ENCODE measurements around the gene PIGO. TPM values are rescaled to one million over a fixed set of nuclear protein-coding genes. Genes with fewer than 3 reads are reported as not detected.

Gene PIGO
- polyA plus RNA-seq, 1 donor = 25.5 TPM

DNA sequence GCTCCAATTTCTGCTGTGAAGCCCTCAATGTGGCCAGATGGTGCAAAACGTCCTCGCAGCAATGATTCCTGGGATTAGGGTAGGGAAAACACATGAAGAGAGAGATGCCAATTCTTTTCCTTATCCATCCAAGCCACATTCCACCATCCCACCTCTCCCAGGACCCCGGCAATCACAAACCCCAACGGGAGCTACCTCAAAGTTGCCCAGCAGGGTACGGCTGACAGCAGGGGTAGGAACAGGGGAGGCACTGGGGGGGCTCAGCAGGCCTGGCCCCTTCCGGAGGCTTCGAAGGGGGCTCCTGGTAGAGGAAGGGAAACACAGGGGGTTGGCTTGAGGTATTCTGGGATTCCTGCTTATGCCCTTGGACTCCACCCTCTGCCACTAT lies 9.9 kb upstream of the PIGO start:
- Histone ChIP-seq H3K4me3 (ENCODE audit: low read length) (no peak overlapping the region), H3K27ac (ENCODE audit: low read length) (no peak overlapping the region), H3K27me3 (ENCODE audit: control insufficient read depth, insufficient read depth, low read length) (no peaks in the 10 kb centered on the region), H3K4me1 (ENCODE audit: control insufficient read depth, insufficient read depth, low read length) (peaks cover 23% of the 10 kb centered on the region), H3K9me3 (ENCODE audit: control insufficient read depth, low read depth, low read length) (no peaks in the 10 kb centered on the region), H3K36me3 (ENCODE audit: control insufficient read depth, insufficient read depth, low read length) (peaks cover 44% of the 10 kb centered on the region)
- no CpG with 5 or more reads among the region's 7 CpGs for WGBS (ENCODE audit: insufficient coverage, low lambda C conversion rate)
- no peak for DNase-seq

DNA sequence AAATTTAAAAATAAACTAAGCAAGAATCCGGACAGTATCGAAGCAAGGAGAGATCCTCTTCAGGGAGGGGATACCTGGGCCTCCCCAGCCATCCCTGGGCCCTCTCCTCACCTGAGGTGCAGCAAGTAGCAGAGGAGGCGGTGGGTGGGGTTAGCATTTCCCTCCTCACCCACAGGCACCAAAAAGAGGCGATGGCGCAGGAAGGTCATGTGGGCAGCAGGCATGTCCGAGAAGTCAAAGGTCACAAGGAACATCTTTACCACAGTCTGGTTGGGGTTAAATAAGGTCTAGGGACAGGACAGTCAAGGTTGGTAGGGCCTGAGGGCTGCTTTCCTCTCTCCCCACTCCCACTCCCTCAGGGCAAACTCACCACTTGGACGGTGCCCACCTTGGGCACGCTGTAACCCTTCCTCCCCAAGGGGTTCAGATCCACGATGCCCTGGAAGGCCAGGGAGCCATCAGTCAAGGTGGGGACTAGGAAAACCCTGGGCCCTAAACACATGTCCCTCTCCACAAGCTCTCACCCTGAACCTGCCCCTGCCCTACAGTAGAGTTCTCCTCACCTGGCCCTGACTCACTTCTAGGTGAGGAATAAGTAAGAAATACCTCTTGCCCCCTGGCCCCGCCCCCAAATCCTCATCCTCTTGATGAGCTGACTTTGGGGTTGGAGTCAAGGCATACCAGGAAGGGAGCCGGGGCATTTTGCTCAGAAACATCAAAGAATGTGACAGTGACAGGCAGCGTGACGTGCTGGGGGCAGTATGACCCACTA lies 9.4 kb upstream of the PIGO start:
- H3K27ac ChIP-seq (ENCODE audit: low read length) = no peak overlapping the region
- no peak for DNase-seq
- H3K27me3 ChIP-seq (ENCODE audit: control insufficient read depth, insufficient read depth, low read length) = no peaks in the 10 kb centered on the region
- WGBS (ENCODE audit: insufficient coverage, low lambda C conversion rate) = 100% methylated on average over 1 of the region's 13 CpGs
- peaks cover 23% of the 10 kb centered on the region for H3K4me1 ChIP-seq (ENCODE audit: control insufficient read depth, insufficient read depth, low read length)
- H3K4me3 ChIP-seq (ENCODE audit: low read length) = no peak overlapping the region
- no peaks in the 10 kb centered on the region for H3K9me3 ChIP-seq (ENCODE audit: control insufficient read depth, low read depth, low read length)
- peaks cover 50% of the 10 kb centered on the region for H3K36me3 ChIP-seq (ENCODE audit: control insufficient read depth, insufficient read depth, low read length)

DNA sequence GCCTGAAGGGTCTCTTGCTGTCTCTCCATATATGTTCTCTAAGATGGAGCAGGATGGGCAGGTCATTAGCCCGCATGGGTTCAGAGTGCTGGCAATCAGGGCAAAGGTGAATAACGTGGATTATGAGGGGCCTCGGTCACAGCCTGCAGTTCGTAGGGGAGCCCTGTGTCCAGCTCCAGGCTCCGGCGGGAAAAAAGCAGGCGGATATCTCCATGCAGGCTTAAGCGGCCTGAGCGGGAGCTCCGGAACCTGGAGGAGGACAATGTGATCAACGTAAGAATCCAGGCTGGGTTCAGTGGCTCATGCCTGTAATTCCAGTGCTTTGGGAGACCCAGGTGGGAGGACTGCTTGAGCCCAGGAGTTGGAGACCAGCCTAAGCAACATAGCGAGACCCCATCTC lies 8.7 kb upstream of the PIGO start:
- Histone ChIP-seq H3K4me3 (ENCODE audit: low read length) (no peak overlapping the region), H3K36me3 (ENCODE audit: control insufficient read depth, insufficient read depth, low read length) (peaks cover 56% of the 10 kb centered on the region), H3K4me1 (ENCODE audit: control insufficient read depth, insufficient read depth, low read length) (peaks cover 17% of the 10 kb centered on the region), H3K27me3 (ENCODE audit: control insufficient read depth, insufficient read depth, low read length) (no peaks in the 10 kb centered on the region), H3K9me3 (ENCODE audit: control insufficient read depth, low read depth, low read length) (no peaks in the 10 kb centered on the region), H3K27ac (ENCODE audit: low read length) (no peak overlapping the region)
- no peak for DNase-seq
- no CpG with 5 or more reads among the region's 12 CpGs for WGBS (ENCODE audit: insufficient coverage, low lambda C conversion rate)

DNA sequence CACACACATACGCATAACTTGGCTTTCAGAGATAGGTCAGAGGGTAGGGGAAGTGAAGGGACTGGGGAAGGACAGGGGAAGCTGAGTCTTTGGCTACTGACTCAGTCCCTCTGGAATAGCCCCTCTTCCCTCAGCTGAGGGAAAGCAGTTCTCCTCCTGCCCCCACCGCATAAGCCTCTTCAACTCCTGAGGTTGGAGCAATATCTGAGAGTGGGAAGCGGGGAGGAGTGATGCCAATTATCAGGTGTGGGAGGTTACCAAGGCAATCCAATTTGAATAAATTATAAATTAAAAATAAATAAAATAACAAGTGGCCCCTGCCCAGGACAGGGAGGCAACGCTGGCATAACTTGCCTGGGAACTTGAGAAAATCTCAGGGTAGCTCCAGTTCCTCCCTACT lies 8.2 kb upstream of the PIGO start:
- Histone ChIP-seq H3K9me3 (ENCODE audit: control insufficient read depth, low read depth, low read length) (no peaks in the 10 kb centered on the region), H3K27ac (ENCODE audit: low read length) (no peak overlapping the region), H3K27me3 (ENCODE audit: control insufficient read depth, insufficient read depth, low read length) (no peaks in the 10 kb centered on the region), H3K4me1 (ENCODE audit: control insufficient read depth, insufficient read depth, low read length) (peaks cover 17% of the 10 kb centered on the region), H3K36me3 (ENCODE audit: control insufficient read depth, insufficient read depth, low read length) (peaks cover 60% of the 10 kb centered on the region), H3K4me3 (ENCODE audit: low read length) (no peak overlapping the region)
- DNase-seq = no peak
- no CpG with 5 or more reads among the region's 4 CpGs for WGBS (ENCODE audit: insufficient coverage, low lambda C conversion rate)

DNA sequence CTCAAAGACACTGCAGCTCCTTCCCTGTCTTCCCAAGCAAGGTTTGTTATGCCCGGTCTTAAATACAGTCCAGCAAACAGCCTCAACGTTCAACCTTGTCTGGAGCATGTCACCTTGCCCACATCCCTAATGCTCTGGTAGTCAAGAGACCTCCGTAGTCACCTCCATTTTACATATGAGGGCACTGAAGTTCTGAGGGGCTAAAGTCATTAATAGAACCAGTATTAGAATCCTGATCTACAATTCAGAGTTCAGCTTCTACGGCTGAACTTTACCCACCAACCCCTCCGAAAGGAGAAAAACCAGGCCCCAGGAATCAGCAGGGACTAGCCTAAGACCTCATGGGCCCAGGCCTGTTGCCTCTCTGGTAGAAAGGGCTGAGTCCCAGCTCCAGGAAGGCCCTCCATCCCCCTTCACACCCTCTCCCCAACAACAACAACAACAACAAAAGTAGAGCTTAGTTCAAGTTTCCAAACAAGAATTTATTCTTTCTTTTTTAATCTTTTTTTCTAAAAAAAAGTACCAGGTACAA lies 7.3 kb upstream of the PIGO start:
- peak overlapping the region; percentile 61 for H3K27ac ChIP-seq (ENCODE audit: low read length)
- peaks cover 17% of the 10 kb centered on the region for H3K4me1 ChIP-seq (ENCODE audit: control insufficient read depth, insufficient read depth, low read length)
- no CpG with 5 or more reads among the region's 5 CpGs for WGBS (ENCODE audit: insufficient coverage, low lambda C conversion rate)
- H3K9me3 ChIP-seq (ENCODE audit: control insufficient read depth, low read depth, low read length) = no peaks in the 10 kb centered on the region
- DNase-seq = no peak
- H3K27me3 ChIP-seq (ENCODE audit: control insufficient read depth, insufficient read depth, low read length) = no peaks in the 10 kb centered on the region
- peak overlapping the region; percentile 93 for H3K4me3 ChIP-seq (ENCODE audit: low read length)
- peaks cover 60% of the 10 kb centered on the region for H3K36me3 ChIP-seq (ENCODE audit: control insufficient read depth, insufficient read depth, low read length)

DNA sequence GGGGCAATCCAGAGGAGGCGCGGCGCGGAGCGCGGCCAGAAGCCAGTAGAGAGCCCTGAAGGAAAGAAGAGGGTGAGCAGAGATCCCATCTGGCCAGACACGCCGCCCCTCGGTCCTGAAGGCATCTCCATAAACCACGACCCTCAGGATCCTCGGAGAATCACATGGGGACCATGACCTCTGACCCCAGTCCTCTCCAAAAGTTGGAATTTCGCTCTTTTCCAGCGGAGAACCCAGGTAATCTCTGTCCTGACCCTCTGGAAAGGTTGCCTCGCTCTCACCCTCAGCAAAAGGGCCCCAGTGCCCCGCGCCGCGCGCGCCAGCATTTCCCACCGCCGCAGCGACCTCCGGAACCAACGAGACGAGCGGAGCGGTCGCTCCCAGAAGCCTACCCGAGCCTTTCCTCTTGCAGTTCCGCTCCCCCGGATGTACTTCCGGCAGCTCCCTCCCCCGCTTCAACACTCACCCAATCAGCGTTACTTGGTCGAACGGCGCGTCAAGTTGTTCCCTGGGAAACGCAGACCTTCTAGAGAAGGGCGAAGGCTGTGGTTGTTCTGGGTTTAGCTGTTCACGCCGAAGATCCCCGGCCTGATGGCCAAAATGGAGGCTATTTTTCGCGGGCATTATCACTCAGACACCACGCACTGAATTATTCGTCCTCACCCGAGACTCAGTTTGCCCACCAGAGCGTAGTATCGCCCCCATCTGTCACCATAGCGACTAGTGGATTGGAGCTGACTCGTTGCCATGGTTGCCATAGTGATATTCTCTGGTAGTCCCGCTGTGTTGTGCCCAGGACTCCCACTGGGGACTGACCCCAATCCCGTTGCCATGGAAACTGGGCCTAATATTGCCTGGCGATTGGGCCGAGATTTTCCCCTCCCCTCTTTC lies 6.6 kb upstream of the PIGO start, which contains the start of gene STOML2:
Gene STOML2, minus strand, starts transcription at position 363 of the 891 bp plus-strand sequence. Its CDS starts 37 bp downstream, at position 326.
- no peaks in the 10 kb centered on the region for H3K9me3 ChIP-seq (ENCODE audit: control insufficient read depth, low read depth, low read length)
- H3K27me3 ChIP-seq (ENCODE audit: control insufficient read depth, insufficient read depth, low read length) = no peaks in the 10 kb centered on the region
- peak within 1 kb of the TSS; percentile 93 for H3K4me3 ChIP-seq (ENCODE audit: low read length)
- H3K27ac ChIP-seq (ENCODE audit: low read length) = peak within 1 kb of the TSS; percentile 68
- H3K4me1 ChIP-seq (ENCODE audit: control insufficient read depth, insufficient read depth, low read length) = peaks cover 17% of the 10 kb centered on the region
- H3K36me3 ChIP-seq (ENCODE audit: control insufficient read depth, insufficient read depth, low read length) = peaks cover 56% of the 10 kb centered on the region
- peak; percentile 95 for DNase-seq
- 0% methylated on average over 3 of the region's 57 CpGs for WGBS (ENCODE audit: insufficient coverage, low lambda C conversion rate)

DNA sequence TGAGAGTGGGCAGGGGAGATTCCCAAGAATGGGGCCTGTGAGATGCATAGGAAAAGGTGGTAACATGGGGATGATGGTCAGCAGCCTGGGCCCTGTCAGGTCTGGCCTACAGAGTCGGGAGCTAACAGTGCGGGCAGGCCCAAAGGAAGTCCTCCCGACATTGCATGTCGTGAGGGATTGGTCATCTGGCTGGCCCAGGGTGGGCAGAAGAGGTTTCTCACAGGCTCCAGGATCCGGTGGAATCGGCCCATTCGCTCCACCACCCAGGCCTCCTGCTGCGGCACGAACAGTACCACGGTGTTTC lies 6.0 kb upstream of the PIGO start:
- Histone ChIP-seq H3K4me3 (ENCODE audit: low read length) (peak overlapping the region; percentile 93), H3K4me1 (ENCODE audit: control insufficient read depth, insufficient read depth, low read length) (peaks cover 17% of the 10 kb centered on the region), H3K27me3 (ENCODE audit: control insufficient read depth, insufficient read depth, low read length) (no peaks in the 10 kb centered on the region), H3K9me3 (ENCODE audit: control insufficient read depth, low read depth, low read length) (no peaks in the 10 kb centered on the region), H3K27ac (ENCODE audit: low read length) (peak overlapping the region; percentile 68), H3K36me3 (ENCODE audit: control insufficient read depth, insufficient read depth, low read length) (peaks cover 50% of the 10 kb centered on the region)
- DNase-seq = no peak
- WGBS (ENCODE audit: insufficient coverage, low lambda C conversion rate) = no CpG with 5 or more reads among the region's 10 CpGs

DNA sequence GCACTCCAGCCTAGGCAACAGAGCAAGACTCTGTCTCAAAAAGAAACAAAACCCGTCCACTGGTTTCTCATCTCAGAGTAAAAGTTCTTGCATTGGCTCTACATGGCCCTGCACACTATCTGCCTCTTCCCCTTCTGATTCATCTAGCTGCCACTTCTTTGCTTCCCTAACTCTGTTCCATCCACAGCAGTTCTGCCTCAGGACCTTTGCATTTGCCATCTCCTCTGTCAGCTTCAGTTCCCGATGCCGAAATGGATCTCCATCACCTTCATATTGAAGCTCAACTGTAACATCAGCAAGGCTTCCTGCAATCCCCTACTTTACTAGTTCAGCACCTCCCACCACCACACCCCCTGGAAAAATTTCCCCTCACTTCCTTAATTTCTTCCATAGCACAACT lies 1.2 kb upstream of the PIGO start:
- Histone ChIP-seq H3K4me1 (ENCODE audit: control insufficient read depth, insufficient read depth, low read length) (peaks cover 12% of the 10 kb centered on the region), H3K27me3 (ENCODE audit: control insufficient read depth, insufficient read depth, low read length) (no peaks in the 10 kb centered on the region), H3K9me3 (ENCODE audit: control insufficient read depth, low read depth, low read length) (no peaks in the 10 kb centered on the region), H3K36me3 (ENCODE audit: control insufficient read depth, insufficient read depth, low read length) (peaks cover 34% of the 10 kb centered on the region), H3K27ac (ENCODE audit: low read length) (no peak overlapping the region), H3K4me3 (ENCODE audit: low read length) (no peak overlapping the region)
- WGBS (ENCODE audit: insufficient coverage, low lambda C conversion rate) = no CpG with 5 or more reads among the region's 3 CpGs
- DNase-seq = no peak

DNA sequence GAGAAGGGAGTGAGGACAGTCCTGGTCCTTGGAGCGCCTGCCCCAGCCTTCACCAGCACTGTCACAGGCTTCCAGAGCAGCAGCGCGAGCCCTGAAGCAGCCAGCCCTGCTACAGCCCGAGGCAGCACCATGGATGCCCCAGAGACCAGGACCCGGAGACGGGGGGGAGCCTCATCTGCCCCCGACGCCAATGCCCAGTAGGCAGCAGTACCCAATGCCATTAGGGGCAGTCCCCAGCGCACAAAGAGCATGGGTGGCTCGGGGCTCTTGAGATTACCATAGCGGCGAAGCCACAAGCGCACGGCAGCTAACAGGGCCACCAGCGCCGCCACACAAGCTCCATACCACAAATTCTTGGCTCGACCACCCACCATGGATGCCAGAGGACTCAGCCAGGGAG lies 4.9 kb downstream of the PIGO start:
- H3K36me3 ChIP-seq (ENCODE audit: control insufficient read depth, insufficient read depth, low read length) = peaks cover 67% of the 10 kb centered on the region
- H3K4me1 ChIP-seq (ENCODE audit: control insufficient read depth, insufficient read depth, low read length) = no peaks in the 10 kb centered on the region
- no peaks in the 10 kb centered on the region for H3K27me3 ChIP-seq (ENCODE audit: control insufficient read depth, insufficient read depth, low read length)
- H3K4me3 ChIP-seq (ENCODE audit: low read length) = no peak overlapping the region
- no CpG with 5 or more reads among the region's 17 CpGs for WGBS (ENCODE audit: insufficient coverage, low lambda C conversion rate)
- no peak for DNase-seq
- no peaks in the 10 kb centered on the region for H3K9me3 ChIP-seq (ENCODE audit: control insufficient read depth, low read depth, low read length)
- H3K27ac ChIP-seq (ENCODE audit: low read length) = no peak overlapping the region

DNA sequence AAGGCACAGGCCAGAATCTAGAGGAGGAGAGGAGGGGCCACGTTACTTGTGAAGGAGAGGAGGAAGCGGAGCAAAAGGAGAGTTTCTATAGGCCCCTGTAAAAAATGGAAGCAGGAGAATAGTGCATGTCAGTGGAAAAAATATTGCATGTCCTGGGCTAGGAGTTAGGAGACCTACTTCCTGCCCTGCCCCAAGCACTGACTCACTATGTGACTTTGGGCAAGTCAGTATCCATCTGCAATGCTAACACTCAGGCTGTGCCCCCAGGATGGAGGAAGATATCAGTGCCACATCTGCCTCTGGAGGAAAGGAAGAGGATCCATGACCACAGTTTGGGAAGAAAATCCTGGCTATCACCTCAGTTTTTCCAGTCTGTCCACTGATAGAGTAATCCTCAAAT lies 7.0 kb downstream of the PIGO start:
- Histone ChIP-seq H3K27me3 (ENCODE audit: control insufficient read depth, insufficient read depth, low read length) (no peaks in the 10 kb centered on the region), H3K4me3 (ENCODE audit: low read length) (no peak overlapping the region), H3K36me3 (ENCODE audit: control insufficient read depth, insufficient read depth, low read length) (peaks cover 67% of the 10 kb centered on the region), H3K27ac (ENCODE audit: low read length) (no peak overlapping the region), H3K4me1 (ENCODE audit: control insufficient read depth, insufficient read depth, low read length) (no peaks in the 10 kb centered on the region), H3K9me3 (ENCODE audit: control insufficient read depth, low read depth, low read length) (no peaks in the 10 kb centered on the region)
- DNase-seq = no peak
- WGBS (ENCODE audit: insufficient coverage, low lambda C conversion rate) = 100% methylated on average over 2 of the region's 2 CpGs
